ENCODE data around the gene PNKP.

The PNKP gene

GRCh38 chr19:49890349-49891311 is 23.3 kb upstream of the PNKP start:
- DNase-seq (ENCODE audit: low read depth in 1 of 2, low spot score in 1 of 2): peak; percentile 47 to 64

DNA sequence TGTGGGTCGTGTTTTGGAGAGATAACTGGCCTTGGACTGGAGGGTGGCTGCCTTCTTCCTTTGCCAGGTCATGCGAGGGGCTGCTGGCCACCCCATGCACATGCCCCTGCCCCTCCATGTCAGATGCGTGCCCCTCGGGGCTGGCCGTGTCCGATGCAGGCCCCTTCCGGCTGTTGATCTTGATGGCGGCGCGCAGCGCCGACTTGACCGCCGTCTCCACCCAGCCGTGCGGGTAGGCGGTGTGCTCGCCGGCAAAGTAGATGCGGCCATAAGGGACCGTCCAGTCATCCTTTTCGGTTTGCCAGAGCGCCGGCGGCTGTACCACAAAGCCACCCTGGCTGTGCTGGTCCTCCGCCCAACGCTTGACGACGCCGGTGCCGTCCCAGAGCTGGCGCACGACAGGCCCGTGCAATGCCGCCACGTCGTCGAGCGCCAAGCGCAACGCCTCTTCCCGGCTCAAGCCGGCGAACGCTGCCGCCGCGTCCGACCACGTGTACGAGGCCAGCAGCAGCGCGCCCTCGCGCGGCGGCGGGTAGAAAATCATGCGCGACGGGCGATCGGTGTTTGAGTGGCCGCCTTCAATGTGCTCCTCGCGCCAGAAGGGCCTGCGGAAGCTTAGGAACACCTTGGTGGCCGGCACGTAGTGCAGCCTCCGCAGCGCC is 22.4 kb upstream of the PNKP start:
- DNase-seq (ENCODE audit: low read depth in 1 of 2, low spot score in 1 of 2): peak; percentile 50 to 66

DNA sequence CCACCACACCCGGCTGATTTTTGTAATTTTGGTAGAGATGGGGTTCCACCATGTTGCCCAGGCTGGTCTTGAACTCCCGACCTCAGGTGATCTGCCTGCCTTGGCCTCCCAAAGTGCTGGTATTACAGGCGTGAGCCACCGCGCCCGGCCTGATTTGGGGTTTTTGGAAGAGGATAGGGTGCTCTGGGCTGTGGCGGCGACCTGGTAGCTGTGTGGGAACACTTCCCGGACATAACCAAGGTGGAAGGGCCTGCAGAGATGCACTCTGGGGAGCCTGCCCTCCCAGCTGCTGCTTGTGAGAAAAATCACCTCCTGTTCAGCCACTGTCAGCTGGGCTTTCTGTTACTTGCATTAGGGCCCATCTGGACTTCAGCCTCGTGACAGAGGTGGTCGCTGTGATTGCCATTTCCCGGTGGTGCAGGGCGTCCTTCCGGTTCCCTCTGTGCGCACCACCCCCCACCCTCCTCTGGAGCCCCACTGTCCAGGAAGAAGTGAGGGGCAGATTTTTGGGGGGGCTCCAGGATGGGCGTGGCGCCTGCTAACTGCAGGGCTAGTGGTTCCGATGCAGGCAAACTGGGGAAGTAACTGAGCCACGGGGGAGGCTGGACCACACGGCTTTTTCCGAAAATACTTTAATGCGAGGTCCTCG is 21.8 kb upstream of the PNKP start:
- no peak for DNase-seq (ENCODE audit: low read depth in 1 of 2, low spot score in 1 of 2)

- DNase-seq (ENCODE audit: low read depth in 1 of 2, low spot score in 1 of 2): no peak
These were observed 21.1 kb upstream of the PNKP start for GRCh38 chr19:49888510-49888824.

- DNase-seq (ENCODE audit: low read depth in 1 of 2, low spot score in 1 of 2): no peak
These were observed 20.5 kb upstream of the PNKP start for GRCh38 chr19:49887665-49888509.

- no peak for DNase-seq (ENCODE audit: low read depth in 1 of 2, low spot score in 1 of 2)
These were observed 19.8 kb upstream of the PNKP start for GRCh38 chr19:49887037-49887664.

- DNase-seq (ENCODE audit: low read depth in 1 of 2, low spot score in 1 of 2): no peak
These were observed 17.4 kb upstream of the PNKP start for GRCh38 chr19:49884760-49885159.

DNA sequence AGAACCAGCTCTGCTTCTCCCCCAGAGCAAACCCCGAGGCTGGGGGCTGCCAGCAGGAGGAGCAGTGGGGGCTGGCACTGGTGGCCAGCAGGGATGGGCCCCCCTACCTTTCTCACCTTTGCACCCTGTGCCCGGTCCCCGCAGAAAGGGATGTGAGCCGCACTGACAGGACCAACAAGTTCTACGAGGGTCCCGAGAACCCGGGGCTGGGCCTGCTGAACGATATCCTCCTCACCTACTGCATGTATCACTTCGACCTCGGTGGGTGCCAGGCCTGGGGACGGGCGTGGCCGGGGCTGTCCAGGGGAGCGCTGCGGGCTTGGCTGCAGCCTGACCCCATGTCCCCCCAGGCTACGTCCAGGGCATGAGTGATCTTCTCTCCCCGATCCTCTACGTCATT is 16.7 kb upstream of the PNKP start:
- DNase-seq (ENCODE audit: low read depth in 1 of 2, low spot score in 1 of 2): no peak

DNA sequence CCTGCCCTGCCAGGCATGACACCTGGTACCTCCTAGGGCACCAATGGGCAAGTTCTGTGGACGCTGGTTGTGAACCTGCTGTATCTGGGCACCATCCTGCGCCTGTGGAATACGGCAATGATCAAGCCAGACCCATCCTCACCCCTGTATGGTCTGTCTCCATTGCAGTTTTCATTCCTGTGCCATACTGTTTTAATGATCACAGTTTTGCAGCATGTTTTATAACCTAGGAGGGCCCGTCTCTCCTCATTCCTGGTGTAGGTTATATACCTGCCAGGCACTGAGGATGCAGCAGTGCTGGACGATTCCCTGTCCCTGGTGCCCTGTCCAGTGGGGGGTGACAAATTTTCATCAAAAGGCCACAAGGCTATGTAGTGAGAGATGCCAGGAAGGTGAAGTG is 15.7 kb upstream of the PNKP start:
- no peak for DNase-seq (ENCODE audit: low read depth in 1 of 2, low spot score in 1 of 2)

- DNase-seq (ENCODE audit: low read depth in 1 of 2, low spot score in 1 of 2): no peak
These were observed 15.3 kb upstream of the PNKP start for GRCh38 chr19:49882643-49883042.

DNA sequence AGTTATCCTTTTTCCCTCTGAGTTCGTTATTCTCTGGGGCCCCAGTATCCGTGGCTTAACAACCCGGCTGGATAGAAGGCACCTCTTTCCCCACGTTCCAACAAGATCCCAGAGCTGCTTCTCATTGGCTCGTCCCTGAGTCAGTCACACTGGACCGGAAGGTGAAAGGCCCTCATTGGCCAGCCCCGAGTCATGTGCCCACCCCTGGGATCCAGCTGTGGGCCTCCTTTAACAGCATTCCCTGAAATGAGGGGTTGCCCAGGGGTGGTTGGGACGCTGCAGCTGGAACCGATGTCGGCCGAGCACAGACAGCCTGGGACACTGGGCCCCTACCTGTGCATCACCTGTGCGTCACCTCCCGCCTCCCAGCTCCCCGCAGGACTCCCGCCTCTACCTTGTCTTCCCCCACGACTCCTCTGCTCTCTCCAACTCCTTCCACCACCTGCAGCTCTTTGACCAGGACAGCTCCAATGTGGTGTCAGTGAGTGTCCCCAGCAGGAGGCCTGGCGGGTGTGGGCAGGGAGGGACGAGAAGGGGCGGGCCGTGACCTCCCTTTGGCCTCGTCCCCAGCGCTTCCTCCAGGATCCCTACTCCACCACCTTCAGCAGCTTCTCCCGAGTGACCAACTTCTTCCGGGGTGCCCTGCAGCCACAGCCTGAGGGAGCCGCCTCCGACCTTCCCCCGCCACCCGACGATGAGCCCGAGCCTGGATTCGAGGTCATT is 14.5 kb upstream of the PNKP start:
- DNase-seq (ENCODE audit: low read depth in 1 of 2, low spot score in 1 of 2): no peak

GRCh38 chr19:49881186-49881585 is 13.8 kb upstream of the PNKP start:
- no peak for DNase-seq (ENCODE audit: low read depth in 1 of 2, low spot score in 1 of 2)

- DNase-seq (ENCODE audit: low read depth in 1 of 2, low spot score in 1 of 2): no peak
These were observed 12.9 kb upstream of the PNKP start for GRCh38 chr19:49880162-49880869.

DNA sequence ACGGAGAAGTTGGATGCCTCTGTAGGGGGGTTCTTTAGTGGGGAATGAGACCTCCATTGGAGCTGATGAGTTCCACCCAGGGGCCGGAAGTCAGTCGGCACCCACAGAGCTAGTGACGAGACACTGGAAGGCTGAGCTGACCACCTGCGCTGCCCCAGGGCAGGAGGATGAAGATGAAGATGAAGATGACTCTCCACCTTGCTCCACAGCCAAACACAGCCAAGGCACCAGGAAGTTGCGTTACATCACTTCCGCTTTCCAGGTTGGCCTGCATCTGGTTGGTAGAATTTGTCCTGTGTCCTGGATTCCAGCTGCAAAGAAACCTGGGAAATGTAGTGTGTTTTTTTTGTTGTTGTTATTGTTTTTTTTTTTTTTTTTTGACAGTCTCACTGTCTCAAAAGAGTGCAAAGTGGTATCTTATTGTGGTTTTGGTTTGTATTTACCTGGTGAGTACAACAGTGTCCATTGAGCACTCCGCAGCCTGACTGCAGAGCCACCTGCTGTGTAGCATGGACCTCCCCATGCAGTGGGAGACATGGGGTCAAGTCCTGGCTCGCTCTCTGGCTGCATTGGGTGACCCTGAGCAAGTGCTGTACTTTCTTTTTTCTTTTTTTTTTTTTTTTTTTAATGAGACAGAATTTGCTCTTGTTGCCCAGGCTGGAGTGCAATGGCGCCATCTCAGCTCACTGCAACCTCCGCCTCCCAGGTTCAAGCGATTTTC is 12.0 kb upstream of the PNKP start:
- DNase-seq (ENCODE audit: low read depth in 1 of 2, low spot score in 1 of 2): no peak

GRCh38 chr19:49878744-49879070 is 11.3 kb upstream of the PNKP start:
- no peak for DNase-seq (ENCODE audit: low read depth in 1 of 2, low spot score in 1 of 2)

GRCh38 chr19:49877879-49878743 is 10.7 kb upstream of the PNKP start:
- DNase-seq (ENCODE audit: low read depth in 1 of 2, low spot score in 1 of 2): peak; percentile 94 to 98

GRCh38 chr19:49877020-49877878 is 9.9 kb upstream of the PNKP start, which contains the start of the genes AKT1S1 and TBC1D17:
AKT1S1 (minus strand) TSS chr19:49877355; CDS start chr19:49873295, 4,060 bp downstream.
TBC1D17 (plus strand) TSS chr19:49877702; CDS start chr19:49877724, 22 bp downstream.
- peak; percentile 91 to 95 for DNase-seq (ENCODE audit: low read depth in 1 of 2, low spot score in 1 of 2)

Measured in stimulated activated CD4-positive, alpha-beta T cell treated with anti-CD3 and anti-CD28 coated beads, Interleukin-15, amount 100 ng/mL, for 1 hour (primary cell).